SK-N-SH (cell line): Measurements from ENCODE around the gene SH2D4B. TPM values are rescaled to one million over a fixed set of nuclear protein-coding genes. Genes with fewer than 3 reads are reported as not detected.

Experiments used
- CTCF ChIA-PET: fragments of 300-600, 350-600 bp; formaldehyde crosslinking; extraction: SDS; loops from one replicate; lab custom pipeline; 2021; lab: Yijun Ruan, JAX
- POLR2A ChIA-PET: fragments of 350-600 bp; sonication (Branson Sonifier 250); formaldehyde crosslinking; extraction: SDS; loops from one replicate; lab custom pipeline; 2020; ENCODE audit warnings: antibody characterized with exemption, inconsistent platforms; lab: Yijun Ruan, JAX
- DNase-seq: peaks from one replicate; pipeline ENCODE4 v3.0.0; 2012
- H2AFZ ChIP-seq: fragments of 200-600 bp; sonication (generic); 2 replicates; pipeline ENCODE4 v1.8.1; 2016; ENCODE audit warnings: antibody characterized with exemption, mild to moderate bottlenecking, low read depth
- H3F3A ChIP-seq: fragments of 200-600 bp; sonication (generic); replicated peaks from 2 replicates; pipeline ENCODE3; 2016; ENCODE audit warnings: antibody characterized with exemption, mild to moderate bottlenecking; ENCODE audit not compliant: insufficient read depth
- H3K27ac ChIP-seq, 2 experiments: fragments of 200-500 bp in 1 of 2; fragments of 200-600 bp in 1 of 2; sonication (Bioruptor generic) in 1 of 2; sonication (generic), shearing (Covaris generic) in 1 of 2; 2 replicates each; pipeline versions ENCODE4 v1.5.1 to v1.6.1; 2014 to 2016; ENCODE audit warnings: low read depth in 2 of 2, inconsistent platforms in 1 of 2, low read length in 1 of 2, mild to moderate bottlenecking in 1 of 2, mixed read lengths in 1 of 2
- H3K27me3 ChIP-seq: fragments of 200-600 bp; sonication (generic), shearing (Covaris generic); 2 replicates; pipeline ENCODE4 v1.6.1; 2016; ENCODE audit warnings: mixed run types; ENCODE audit not compliant: insufficient read depth
- H3K36me3 ChIP-seq, 2 experiments: fragments of 200-500 bp in 1 of 2; fragments of 200-600 bp in 1 of 2; sonication (Bioruptor generic) in 1 of 2; sonication (generic) in 1 of 2; replicated peaks in 1 of 2; 2 replicates each; pipeline versions ENCODE3 to v1.5.1; 2014 to 2016; ENCODE audit warnings: low read length in 1 of 2, mild to moderate bottlenecking in 1 of 2; ENCODE audit not compliant: insufficient read depth in 2 of 2, control insufficient read depth in 1 of 2
- H3K4me1 ChIP-seq, 2 experiments: fragments of 200-500 bp in 1 of 2; fragments of 200-600 bp in 1 of 2; sonication (Bioruptor generic) in 1 of 2; sonication (generic), shearing (Covaris generic) in 1 of 2; 2 replicates each; pipeline versions ENCODE4 v1.5.1 to v1.6.1; 2014 to 2016; ENCODE audit warnings: low read depth in 1 of 2, low read length in 1 of 2, mixed run types in 1 of 2; ENCODE audit not compliant: insufficient read depth in 2 of 2, control insufficient read depth in 1 of 2
- H3K4me2 ChIP-seq: fragments of 200-600 bp; sonication (generic), shearing (Covaris generic); 2 replicates; pipeline ENCODE4 v1.6.1; 2017; ENCODE audit warnings: mixed run types
- H3K4me3 ChIP-seq, 2 experiments: fragments of 200-500 bp in 1 of 2; fragments of 200-600 bp in 1 of 2; sonication (Bioruptor generic) in 1 of 2; sonication (generic), shearing (Covaris generic) in 1 of 2; 2 replicates each; pipeline versions ENCODE4 v1.5.1 to v1.8.1; 2014 to 2016; ENCODE audit warnings: low read depth in 2 of 2, inconsistent platforms in 1 of 2, low read length in 1 of 2, mild to moderate bottlenecking in 1 of 2, mixed read lengths in 1 of 2, moderate library complexity in 1 of 2
- H3K79me2 ChIP-seq: fragments of 200-600 bp; sonication (generic); 2 replicates; pipeline ENCODE4 v1.8.1; 2017; ENCODE audit warnings: mild to moderate bottlenecking; ENCODE audit not compliant: insufficient read depth
- H3K9ac ChIP-seq: fragments of 200-600 bp; sonication (generic); 2 replicates; pipeline ENCODE4 v1.6.1; 2017; ENCODE audit warnings: mixed run types
- H3K9me2 ChIP-seq: fragments of 200-600 bp; sonication (generic); 2 replicates; pipeline ENCODE4 v1.6.1; 2017; ENCODE audit warnings: mixed run types
- H3K9me3 ChIP-seq: fragments of 200-600 bp; sonication (generic); 2 replicates; pipeline ENCODE4 v1.6.1; 2017; ENCODE audit warnings: mixed run types, mild to moderate bottlenecking, moderate library complexity
- H4K20me1 ChIP-seq: fragments of 200-600 bp; sonication (generic); 2 replicates; pipeline ENCODE4 v1.6.1; 2017; ENCODE audit warnings: mild to moderate bottlenecking, mixed run types; ENCODE audit not compliant: insufficient read depth
- CHD2 ChIP-seq: fragments of 150-350 bp; IDR thresholded peaks from 2 replicates; pipeline ENCODE4 v1.6.1; 2018; ENCODE audit warnings: low read length; ENCODE audit not compliant: partially characterized antibody
- CTCF ChIP-seq: fragments of 200-600 bp; sonication (generic); IDR thresholded peaks from 2 replicates; pipeline ENCODE4 v1.6.1; 2017; ENCODE audit warnings: antibody characterized with exemption, mild to moderate bottlenecking, moderate library complexity
- FOXJ3 ChIP-seq: sonication (generic); formaldehyde crosslinking; IDR thresholded peaks from 2 replicates; pipeline ENCODE4 v1.5.1; 2020; ENCODE audit warnings: mild to moderate bottlenecking, missing genetic modification reagents
- FOXM1 ChIP-seq: IDR thresholded peaks from 2 replicates; pipeline ENCODE4 v1.4.0; 2012; ENCODE audit warnings: low read depth, mild to moderate bottlenecking
- IRF3 ChIP-seq: fragments of 150-350 bp; IDR thresholded peaks from 2 replicates; pipeline ENCODE4 v1.6.1; 2016; ENCODE audit warnings: mild to moderate bottlenecking, low read depth, low read length
- JUND ChIP-seq: IDR thresholded peaks from 2 replicates; pipeline ENCODE4 v1.4.0; 2012
- RAD21 ChIP-seq: IDR thresholded peaks from 2 replicates; pipeline ENCODE4 v1.6.1; 2012; ENCODE audit warnings: mild to moderate bottlenecking, low read length
- RFX5 ChIP-seq: IDR thresholded peaks from 2 replicates; pipeline ENCODE4 v1.6.1; 2012; ENCODE audit warnings: mild to moderate bottlenecking, improper control_type of control experiment, low read length
- SMC3 ChIP-seq: IDR thresholded peaks from 2 replicates; pipeline ENCODE4 v1.6.1; 2012; ENCODE audit warnings: low read depth, low read length, improper control_type of control experiment
- USF1 ChIP-seq: IDR thresholded peaks from 2 replicates; pipeline ENCODE4 v1.4.0; 2012; ENCODE audit warnings: low read depth, borderline replicate concordance
- USF2 ChIP-seq: fragments of 150-350 bp; IDR thresholded peaks from 2 replicates; pipeline ENCODE4 v1.6.1; 2017; ENCODE audit warnings: antibody characterized with exemption, low read length, low read depth, borderline replicate concordance
- WGBS: methylation state at CpG from one replicate; pipeline ENCODE4 v1.1.6; 2017; ENCODE audit warnings: low lambda C conversion rate; 5-methylcytosine and 5-hydroxymethylcytosine counted together
- polyA plus RNA-seq, 3 experiments: library from polyadenylated mRNA; depleted of rRNA; stranded (reverse); fragments of >200 nt; gene quantifications; 2 replicates each; pipeline ENCODE4 v1.2.3, GENCODE V29; 2012

Gene SH2D4B
- polyA plus RNA-seq, 1 of the 3 experiments (the other 2 are of a cell fraction): not detected

- H3K36me3 ChIP-seq: no peaks in the 10 kb centered on the region
- peak; percentile 58 for DNase-seq
- H3K9me3 ChIP-seq: no peaks in the 10 kb centered on the region
- ChIA-PET POLR2A (no interaction called here), CTCF (interaction anchor here (0.6 to 6.6 kb wide), 24 partner anchors 8 to 328 kb away, joined by 3 to 29 read pairs (median 4); no protein-coding TSS in a partner anchor)
- H3K9me2 ChIP-seq: no peaks in the 10 kb centered on the region
- H3F3A ChIP-seq: no peaks in the 10 kb centered on the region
- H3K9ac ChIP-seq: no peak overlapping the region
- WGBS: 60% methylated on average over 15 of the region's 15 CpGs
- H3K4me2 ChIP-seq: no peak overlapping the region
- no peaks in the 10 kb centered on the region for H4K20me1 ChIP-seq
- H3K79me2 ChIP-seq: no peaks in the 10 kb centered on the region
- no peak overlapping the region for H3K27ac ChIP-seq
- no peak overlapping the region for H2AFZ ChIP-seq
- TF ChIP-seq USF1 (no peak), RAD21 (peak; percentile 49), IRF3 (no peak), FOXJ3 (no peak), CTCF (peak; percentile 66), SMC3 (no peak)
- peak overlapping the region in 1 of 2 experiments; percentile 32; a peak in 1 of 4 replicates for H3K4me3 ChIP-seq
- no peaks in the 10 kb centered on the region for H3K27me3 ChIP-seq
- H3K4me1 ChIP-seq: peaks cover 0 to 5% of the 10 kb centered on the region in 2 experiments; a peak in 2 of 4 replicates
Observed at GRCh38 chr10:80596391-80597257, 58.9 kb downstream of the SH2D4B start.

DNA sequence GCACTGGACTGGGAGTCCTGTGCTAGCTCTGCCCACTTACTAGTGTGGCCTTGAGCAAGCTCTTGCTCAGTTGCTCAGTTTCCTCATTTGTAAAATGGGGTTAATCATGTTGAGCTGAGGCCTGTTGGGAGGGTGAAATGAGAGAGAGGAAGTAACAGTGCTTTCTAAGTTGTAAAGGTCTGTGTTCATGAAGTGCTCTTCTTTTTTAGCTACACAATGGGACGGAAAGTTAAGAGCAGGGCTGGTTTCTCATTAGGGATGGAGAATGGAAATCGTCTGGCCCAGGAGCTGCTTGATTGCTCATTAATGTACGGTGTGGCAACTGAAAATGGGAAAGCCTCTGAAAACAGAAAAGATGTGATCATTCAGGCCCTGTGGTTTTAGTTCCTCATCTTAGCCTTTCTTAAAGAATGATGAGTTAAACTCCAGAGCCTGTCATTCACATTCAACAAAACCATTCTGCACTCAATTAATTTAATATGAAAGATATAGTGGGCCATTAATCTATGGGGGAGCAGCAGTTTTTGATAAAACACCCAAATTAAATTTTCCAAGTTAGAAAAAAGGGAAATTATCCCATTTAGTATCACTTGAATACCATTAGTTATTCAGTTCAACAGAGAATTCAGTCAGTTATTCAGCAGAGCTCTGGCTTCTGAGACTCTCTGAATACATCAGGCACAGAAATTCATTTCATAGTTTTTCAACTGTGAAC is 60.5 kb downstream of the SH2D4B start:
- peaks cover 0 to 5% of the 10 kb centered on the region in 2 experiments; a peak in 2 of 4 replicates for H3K4me1 ChIP-seq
- POLR2A ChIA-PET: no interaction called here
- no peak overlapping the region for H2AFZ ChIP-seq
- H3K4me3 ChIP-seq: no peak overlapping the region
- H3K9ac ChIP-seq: no peak overlapping the region
- H3K9me3 ChIP-seq: no peaks in the 10 kb centered on the region
- no peak for TF ChIP-seq CHD2
- TF ChIP-seq CTCF: no peak
- no peak for TF ChIP-seq JUND
- TF ChIP-seq USF2: no peak
- no peak for TF ChIP-seq RFX5
- TF ChIP-seq RAD21: no peak
- no peak for TF ChIP-seq SMC3
- TF ChIP-seq FOXJ3: no peak
- no peak for TF ChIP-seq FOXM1
- TF ChIP-seq, all 33 proteins: peak for 0
- no peak overlapping the region for H3K27ac ChIP-seq
- no peaks in the 10 kb centered on the region for H3K9me2 ChIP-seq
- DNase-seq: no peak
- no peaks in the 10 kb centered on the region for H3K36me3 ChIP-seq
- CTCF ChIA-PET: interaction anchor here (0.7 to 6.6 kb wide), 13 partner anchors 9 to 326 kb away, joined by 3 to 29 read pairs (median 5); no protein-coding TSS in a partner anchor
- no peaks in the 10 kb centered on the region for H3F3A ChIP-seq
- H3K27me3 ChIP-seq: no peaks in the 10 kb centered on the region
- no peaks in the 10 kb centered on the region for H3K79me2 ChIP-seq
- no peaks in the 10 kb centered on the region for H4K20me1 ChIP-seq
- WGBS: 35% methylated on average over 3 of the region's 3 CpGs
- no peak overlapping the region for H3K4me2 ChIP-seq
